Esophagus squamous epithelium (tissue), 5 donors: ENCODE measurements around the gene ACTL10. TPM values are rescaled to one million over a fixed set of nuclear protein-coding genes. Genes with fewer than 3 reads are reported as not detected.

Source experiments
- DNase-seq: peaks from one replicate; lab custom pipeline; 2025; lab: John Stamatoyannopoulos, UW
- H3K27ac ChIP-seq, 4 donors: fragments of 200-600 bp; sonication (generic); one replicate each; pipeline ENCODE4 v1.5.1; 2016 to 2019; ENCODE audit warnings: mild to moderate bottlenecking in 1 of 4
- H3K27me3 ChIP-seq, 4 donors: fragments of 200-600 bp; sonication (generic); 1 replicate in 3 of 4; 2 replicates in 1 of 4; pipeline versions ENCODE4 v1.5.1 to v1.6.0; 2017 to 2021; ENCODE audit warnings: antibody characterized with exemption in 1 of 4
- H3K36me3 ChIP-seq, 3 donors: fragments of 200-600 bp; sonication (generic); one replicate each; pipeline ENCODE4 v1.5.1; 2016 to 2019
- H3K4me1 ChIP-seq, 3 donors: fragments of 200-600 bp; sonication (generic); one replicate each; pipeline ENCODE4 v1.5.1; 2017 to 2019
- H3K4me3 ChIP-seq, 4 donors: fragments of 200-600 bp; sonication (generic); 1 replicate in 3 of 4; 2 replicates in 1 of 4; pipeline ENCODE4 v1.5.1; 2016 to 2019; ENCODE audit warnings: mild to moderate bottlenecking in 2 of 4, moderate library complexity in 1 of 4
- H3K9me3 ChIP-seq, 3 donors: fragments of 200-600 bp; sonication (generic); one replicate each; pipeline ENCODE4 v1.5.1; 2016 to 2019
- POLR2A ChIP-seq, 4 donors: fragments of 450-650 bp; IDR thresholded peaks; one replicate each; pipeline ENCODE4 v1.6.1; 2017; ENCODE audit warnings: antibody characterized with exemption in 4 of 4, mild to moderate bottlenecking in 4 of 4, moderate library complexity in 3 of 4
- WGBS, 2 donors: methylation state at CpG; one replicate each; pipeline ENCODE4 v1.1.5; 2018; 5-methylcytosine and 5-hydroxymethylcytosine counted together
- intact Hi-C: fragments of 100-400 bp; cut with DNase I; formaldehyde crosslinking; loops from one replicate; pipeline ENCODE4 v1.15.0; 2022
- total RNA-seq, 4 donors: library from RNA; depleted of rRNA; stranded (reverse); fragments of >200 nt; gene quantifications; one replicate each; pipeline ENCODE4 v1.1.0, GENCODE V29; 2016
- TF ChIP-seq, protein P1 (sequence below), 6 experiments: fragments of 450-650 bp in 4 of 6; fragments of 200-600 bp in 2 of 6; sonication (generic) in 2 of 6; IDR thresholded peaks; one replicate each; pipeline ENCODE4 v1.5.1; 2016 to 2019; ENCODE audit warnings: antibody characterized with exemption in 6 of 6, mild to moderate bottlenecking in 4 of 6, moderate library complexity in 4 of 6
- donor health status: DM: yes; HTN: yes; CAD: no.

Gene ACTL10
- total RNA-seq, 4 donors from 2014 or later = 1.8 to 4.4 (median 3.5) TPM

GRCh38 chr20:33686100-33686983, 19.6 kb downstream of the ACTL10 start, which contains the start of gene E2F1:
Gene E2F1 (minus strand): TSS chr20:33686385. CDS start chr20:33686264, 121 bp downstream.
- DNase-seq = peak; percentile 65
- intact Hi-C loops = no loop called here
- 3 to 11% methylated on average over 13 to 34 of the region's 101 CpGs for WGBS, 2 donors
- Histone ChIP-seq H3K36me3 (no peaks in the 10 kb centered on the region), H3K27ac (peak within 1 kb of the TSS; percentile 76 to 90 (median 83)), H3K4me3 (peak within 1 kb of the TSS; percentile 38 to 70 (median 52)), H3K9me3 (no peaks in the 10 kb centered on the region), H3K27me3 (no peaks in the 10 kb centered on the region), H3K4me1 (peaks cover 15 to 28% (median 17%) of the 10 kb centered on the region in 3 donors)
- TF ChIP-seq POLR2A (IDR thresholded peaks at IDR 0.05) = peak in 1 of 4 donors; percentile 4
- TF ChIP-seq, protein P1, sequence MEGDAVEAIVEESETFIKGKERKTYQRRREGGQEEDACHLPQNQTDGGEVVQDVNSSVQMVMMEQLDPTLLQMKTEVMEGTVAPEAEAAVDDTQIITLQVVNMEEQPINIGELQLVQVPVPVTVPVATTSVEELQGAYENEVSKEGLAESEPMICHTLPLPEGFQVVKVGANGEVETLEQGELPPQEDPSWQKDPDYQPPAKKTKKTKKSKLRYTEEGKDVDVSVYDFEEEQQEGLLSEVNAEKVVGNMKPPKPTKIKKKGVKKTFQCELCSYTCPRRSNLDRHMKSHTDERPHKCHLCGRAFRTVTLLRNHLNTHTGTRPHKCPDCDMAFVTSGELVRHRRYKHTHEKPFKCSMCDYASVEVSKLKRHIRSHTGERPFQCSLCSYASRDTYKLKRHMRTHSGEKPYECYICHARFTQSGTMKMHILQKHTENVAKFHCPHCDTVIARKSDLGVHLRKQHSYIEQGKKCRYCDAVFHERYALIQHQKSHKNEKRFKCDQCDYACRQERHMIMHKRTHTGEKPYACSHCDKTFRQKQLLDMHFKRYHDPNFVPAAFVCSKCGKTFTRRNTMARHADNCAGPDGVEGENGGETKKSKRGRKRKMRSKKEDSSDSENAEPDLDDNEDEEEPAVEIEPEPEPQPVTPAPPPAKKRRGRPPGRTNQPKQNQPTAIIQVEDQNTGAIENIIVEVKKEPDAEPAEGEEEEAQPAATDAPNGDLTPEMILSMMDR (IDR thresholded peaks at IDR 0.05) = peak; percentile 26 to 55 (median 48)

GRCh38 chr20:33686984-33687366, 20.2 kb downstream of the ACTL10 start:
- Histone ChIP-seq H3K4me1 (peaks cover 15 to 28% (median 17%) of the 10 kb centered on the region in 3 donors), H3K9me3 (no peaks in the 10 kb centered on the region), H3K4me3 (peak overlapping the region in 3 of 4 donors; percentile 33 to 70 (median 54)), H3K27me3 (no peaks in the 10 kb centered on the region), H3K27ac (peak overlapping the region in 3 of 4 donors; percentile 62 to 90 (median 69)), H3K36me3 (no peaks in the 10 kb centered on the region)
- no peak for DNase-seq
- 65 to 66% methylated on average over 7 to 10 of the region's 14 CpGs for WGBS, 2 donors
- intact Hi-C loops = no loop called here
- TF ChIP-seq, protein P1 (IDR thresholded peaks at IDR 0.05) = no peak
- TF ChIP-seq POLR2A (IDR thresholded peaks at IDR 0.05) = no peak

DNA sequence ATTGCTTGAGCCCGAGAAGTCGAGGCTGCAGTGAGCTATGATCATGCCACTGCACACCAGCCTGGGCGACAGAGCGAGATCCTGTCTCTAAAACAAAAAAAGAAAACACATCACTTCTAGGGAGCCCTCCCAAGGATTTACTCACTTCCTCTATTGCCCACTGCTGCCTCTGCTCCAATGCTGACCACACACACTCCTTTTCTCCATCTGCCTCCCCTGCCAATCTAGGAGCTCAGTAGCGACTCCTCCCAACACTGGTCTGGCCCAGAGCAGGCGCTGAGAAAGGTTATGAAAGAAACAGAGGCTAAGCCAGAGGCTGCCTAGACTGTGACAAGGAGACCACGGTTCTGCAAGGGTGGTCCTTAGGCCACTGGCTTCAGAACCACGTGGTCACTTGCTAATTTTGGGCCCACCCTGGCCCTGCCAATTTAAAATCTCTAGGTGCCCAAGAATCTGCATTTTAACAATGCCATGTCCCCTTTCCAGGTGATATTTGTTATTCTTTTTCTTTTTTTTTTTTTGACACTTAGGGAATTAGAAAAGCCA, 20.7 kb downstream of the ACTL10 start:
- Histone ChIP-seq H3K9me3 (no peaks in the 10 kb centered on the region), H3K4me1 (peaks cover 15 to 28% (median 17%) of the 10 kb centered on the region in 3 donors), H3K27ac (peak overlapping the region in 2 of 4 donors; percentile 69 to 90), H3K27me3 (no peaks in the 10 kb centered on the region), H3K4me3 (no peak overlapping the region), H3K36me3 (no peaks in the 10 kb centered on the region)
- WGBS, 2 donors = 80 to 82% methylated on average over 8 of the region's 8 CpGs
- TF ChIP-seq POLR2A (IDR thresholded peaks at IDR 0.05) = no peak
- TF ChIP-seq, protein P1 (IDR thresholded peaks at IDR 0.05) = no peak
- no peak for DNase-seq
- intact Hi-C loops = no loop called here

GRCh38 chr20:33687993-33688937, 21.5 kb downstream of the ACTL10 start:
- Histone ChIP-seq H3K4me1 (peaks cover 15 to 28% (median 17%) of the 10 kb centered on the region in 3 donors), H3K27me3 (no peaks in the 10 kb centered on the region), H3K27ac (no peak overlapping the region), H3K36me3 (no peaks in the 10 kb centered on the region), H3K9me3 (no peaks in the 10 kb centered on the region), H3K4me3 (no peak overlapping the region)
- 90 to 94% methylated on average over 2 to 3 of the region's 3 CpGs for WGBS, 2 donors
- intact Hi-C loops = no loop called here
- no peak for TF ChIP-seq POLR2A (IDR thresholded peaks at IDR 0.05)
- TF ChIP-seq, protein P1 (IDR thresholded peaks at IDR 0.05) = no peak
- DNase-seq = no peak
